Hepatocyte (in vitro differentiated cells): ENCODE measurements around the gene PSMC2.

Experiments
- EZH2 ChIP-seq: fragments of 200-600 bp; sonication (generic); IDR thresholded peaks from 2 replicates; pipeline ENCODE4 v1.6.1; 2016; ENCODE audit warnings: antibody characterized with exemption, mild to moderate bottlenecking, borderline replicate concordance
- EZH2phosphoT487 ChIP-seq: fragments of 200-600 bp; sonication (generic); IDR thresholded peaks from one replicate; pipeline ENCODE4 v1.6.1; 2018; ENCODE audit warnings: antibody characterized with exemption, mild to moderate bottlenecking, low read depth, moderate library complexity; ENCODE audit not compliant: unreplicated experiment, severe bottlenecking
- TF ChIP-seq, protein P1 (sequence below): fragments of 200-600 bp; sonication (generic); IDR thresholded peaks from 2 replicates; pipeline ENCODE4 v1.5.1; 2016; ENCODE audit warnings: antibody characterized with exemption, mild to moderate bottlenecking; ENCODE audit not compliant: poor library complexity

DNA sequence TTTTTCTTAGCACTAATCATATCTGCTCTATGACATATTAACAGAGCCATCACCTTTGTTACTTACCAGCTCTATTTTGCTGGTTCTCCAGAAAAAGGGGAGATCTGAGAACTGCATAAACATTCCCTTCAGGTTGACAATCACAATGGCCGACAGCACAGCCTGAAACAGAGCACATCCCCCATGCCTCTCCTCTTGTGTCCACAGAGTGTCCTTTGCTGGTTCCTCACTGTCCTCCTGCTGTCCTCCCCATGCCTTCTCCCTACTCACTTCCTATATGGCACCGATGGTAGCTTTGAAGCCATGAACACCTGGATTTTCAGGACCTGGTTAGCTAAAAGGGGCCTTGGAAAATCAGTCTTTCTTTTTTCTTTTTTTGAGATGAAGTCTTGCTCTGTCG, 41.8 kb downstream of the PSMC2 start:
- TF ChIP-seq, protein P1, sequence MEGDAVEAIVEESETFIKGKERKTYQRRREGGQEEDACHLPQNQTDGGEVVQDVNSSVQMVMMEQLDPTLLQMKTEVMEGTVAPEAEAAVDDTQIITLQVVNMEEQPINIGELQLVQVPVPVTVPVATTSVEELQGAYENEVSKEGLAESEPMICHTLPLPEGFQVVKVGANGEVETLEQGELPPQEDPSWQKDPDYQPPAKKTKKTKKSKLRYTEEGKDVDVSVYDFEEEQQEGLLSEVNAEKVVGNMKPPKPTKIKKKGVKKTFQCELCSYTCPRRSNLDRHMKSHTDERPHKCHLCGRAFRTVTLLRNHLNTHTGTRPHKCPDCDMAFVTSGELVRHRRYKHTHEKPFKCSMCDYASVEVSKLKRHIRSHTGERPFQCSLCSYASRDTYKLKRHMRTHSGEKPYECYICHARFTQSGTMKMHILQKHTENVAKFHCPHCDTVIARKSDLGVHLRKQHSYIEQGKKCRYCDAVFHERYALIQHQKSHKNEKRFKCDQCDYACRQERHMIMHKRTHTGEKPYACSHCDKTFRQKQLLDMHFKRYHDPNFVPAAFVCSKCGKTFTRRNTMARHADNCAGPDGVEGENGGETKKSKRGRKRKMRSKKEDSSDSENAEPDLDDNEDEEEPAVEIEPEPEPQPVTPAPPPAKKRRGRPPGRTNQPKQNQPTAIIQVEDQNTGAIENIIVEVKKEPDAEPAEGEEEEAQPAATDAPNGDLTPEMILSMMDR = no peak
- no peak for TF ChIP-seq EZH2
- TF ChIP-seq EZH2phosphoT487 = no peak
